Smooth muscle cell (in vitro differentiated cells): ENCODE results near the gene NDUFS6. TPM values are rescaled to one million over a fixed set of nuclear protein-coding genes. Genes with fewer than 3 reads are reported as not detected.

Source experiments
- DNase-seq: peaks from one replicate; lab custom pipeline; 2025; ENCODE audit not compliant: unreplicated experiment; lab: John Stamatoyannopoulos, UW
- H2AFZ ChIP-seq: fragments of 200-600 bp; sonication (generic); 2 replicates; pipeline ENCODE4 v1.6.0; 2016; ENCODE audit warnings: antibody characterized with exemption, low read depth, mild to moderate bottlenecking
- H3F3A ChIP-seq: fragments of 200-600 bp; sonication (generic); 2 replicates; pipeline ENCODE4 v1.6.0; 2017; ENCODE audit warnings: antibody characterized with exemption, low read depth
- H3K27ac ChIP-seq: fragments of 200-600 bp; sonication (generic); 2 replicates; pipeline ENCODE4 v1.5.1; 2016; ENCODE audit warnings: low read depth, mild to moderate bottlenecking
- H3K27me3 ChIP-seq: fragments of 200-600 bp; sonication (generic); 2 replicates; pipeline ENCODE4 v1.6.1; 2016; ENCODE audit warnings: low read depth, mild to moderate bottlenecking
- H3K36me3 ChIP-seq: fragments of 200-600 bp; sonication (generic); 2 replicates; pipeline ENCODE4 v1.5.1; 2016; ENCODE audit warnings: low read depth
- H3K4me1 ChIP-seq: fragments of 200-600 bp; sonication (generic); 2 replicates; pipeline ENCODE4 v1.5.1; 2016; ENCODE audit warnings: low read depth
- H3K4me2 ChIP-seq: fragments of 200-600 bp; sonication (generic); 2 replicates; pipeline ENCODE4 v1.6.0; 2016; ENCODE audit warnings: mild to moderate bottlenecking
- H3K4me3 ChIP-seq: fragments of 200-600 bp; sonication (generic); 2 replicates; pipeline ENCODE4 v1.5.1; 2016; ENCODE audit warnings: mild to moderate bottlenecking
- H3K79me2 ChIP-seq: fragments of 200-600 bp; sonication (generic); 2 replicates; pipeline ENCODE4 v1.6.0; 2016; ENCODE audit warnings: low read depth, mild to moderate bottlenecking
- H3K9ac ChIP-seq: fragments of 200-600 bp; sonication (generic); 2 replicates; pipeline ENCODE4 v1.6.0; 2016; ENCODE audit warnings: low read depth
- H3K9me3 ChIP-seq: fragments of 200-600 bp; sonication (generic); replicated peaks from 2 replicates; pipeline ENCODE4 v1.5.1; 2016; ENCODE audit warnings: low read depth
- H4K20me1 ChIP-seq: fragments of 200-600 bp; sonication (generic); 2 replicates; pipeline ENCODE4 v1.6.0; 2016; ENCODE audit warnings: low read depth
- WGBS: methylation state at CpG from one replicate; pipeline ENCODE4 v1.1.7; 2016; ENCODE audit warnings: low lambda C conversion rate; 5-methylcytosine and 5-hydroxymethylcytosine counted together
- polyA plus RNA-seq: library from polyadenylated mRNA; unstranded; fragments of >200 nt; fragmentation: Nextera tagmentation; extraction: Ambion mirVana; gene quantifications from 2 replicates; pipeline ENCODE4 v1.2.1, GENCODE V29; 2016
- total RNA-seq: library from RNA; depleted of rRNA; stranded (reverse); fragments of >200 nt; gene quantifications from 2 replicates; pipeline ENCODE4 v1.2.3, GENCODE V29; 2014
- TF ChIP-seq, protein P1 (sequence below): fragments of 200-600 bp; sonication (generic); IDR thresholded peaks from 2 replicates; pipeline ENCODE4 v1.5.1; 2017; ENCODE audit warnings: borderline replicate concordance, mild to moderate bottlenecking, antibody characterized with exemption; ENCODE audit not compliant: insufficient read depth, poor library complexity, severe bottlenecking

The NDUFS6 gene
- total and polyA plus RNA-seq, 2 experiments from 2014 or later, result 50.8 to 146 TPM

- peaks cover 5% of the 10 kb centered on the region for H4K20me1 ChIP-seq
- no peaks in the 10 kb centered on the region for H3K36me3 ChIP-seq
- H3K4me2 ChIP-seq, result no peak overlapping the region
- H3K4me3 ChIP-seq, result no peak overlapping the region
- no peak overlapping the region for H3K27ac ChIP-seq
- no peaks in the 10 kb centered on the region for H3K27me3 ChIP-seq
- H3K79me2 ChIP-seq, result no peaks in the 10 kb centered on the region
- TF ChIP-seq, protein P1, sequence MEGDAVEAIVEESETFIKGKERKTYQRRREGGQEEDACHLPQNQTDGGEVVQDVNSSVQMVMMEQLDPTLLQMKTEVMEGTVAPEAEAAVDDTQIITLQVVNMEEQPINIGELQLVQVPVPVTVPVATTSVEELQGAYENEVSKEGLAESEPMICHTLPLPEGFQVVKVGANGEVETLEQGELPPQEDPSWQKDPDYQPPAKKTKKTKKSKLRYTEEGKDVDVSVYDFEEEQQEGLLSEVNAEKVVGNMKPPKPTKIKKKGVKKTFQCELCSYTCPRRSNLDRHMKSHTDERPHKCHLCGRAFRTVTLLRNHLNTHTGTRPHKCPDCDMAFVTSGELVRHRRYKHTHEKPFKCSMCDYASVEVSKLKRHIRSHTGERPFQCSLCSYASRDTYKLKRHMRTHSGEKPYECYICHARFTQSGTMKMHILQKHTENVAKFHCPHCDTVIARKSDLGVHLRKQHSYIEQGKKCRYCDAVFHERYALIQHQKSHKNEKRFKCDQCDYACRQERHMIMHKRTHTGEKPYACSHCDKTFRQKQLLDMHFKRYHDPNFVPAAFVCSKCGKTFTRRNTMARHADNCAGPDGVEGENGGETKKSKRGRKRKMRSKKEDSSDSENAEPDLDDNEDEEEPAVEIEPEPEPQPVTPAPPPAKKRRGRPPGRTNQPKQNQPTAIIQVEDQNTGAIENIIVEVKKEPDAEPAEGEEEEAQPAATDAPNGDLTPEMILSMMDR, result no peak
- H2AFZ ChIP-seq, result no peak overlapping the region
- H3K9me3 ChIP-seq, result no peaks in the 10 kb centered on the region
- no peaks in the 10 kb centered on the region for H3K4me1 ChIP-seq
- DNase-seq, result no peak
- H3F3A ChIP-seq, result no peaks in the 10 kb centered on the region
- H3K9ac ChIP-seq, result no peak overlapping the region
- 98% methylated on average over 25 of the region's 27 CpGs for WGBS
Observed at GRCh38 chr5:1824903-1825841, 24.0 kb downstream of the NDUFS6 start.

DNA sequence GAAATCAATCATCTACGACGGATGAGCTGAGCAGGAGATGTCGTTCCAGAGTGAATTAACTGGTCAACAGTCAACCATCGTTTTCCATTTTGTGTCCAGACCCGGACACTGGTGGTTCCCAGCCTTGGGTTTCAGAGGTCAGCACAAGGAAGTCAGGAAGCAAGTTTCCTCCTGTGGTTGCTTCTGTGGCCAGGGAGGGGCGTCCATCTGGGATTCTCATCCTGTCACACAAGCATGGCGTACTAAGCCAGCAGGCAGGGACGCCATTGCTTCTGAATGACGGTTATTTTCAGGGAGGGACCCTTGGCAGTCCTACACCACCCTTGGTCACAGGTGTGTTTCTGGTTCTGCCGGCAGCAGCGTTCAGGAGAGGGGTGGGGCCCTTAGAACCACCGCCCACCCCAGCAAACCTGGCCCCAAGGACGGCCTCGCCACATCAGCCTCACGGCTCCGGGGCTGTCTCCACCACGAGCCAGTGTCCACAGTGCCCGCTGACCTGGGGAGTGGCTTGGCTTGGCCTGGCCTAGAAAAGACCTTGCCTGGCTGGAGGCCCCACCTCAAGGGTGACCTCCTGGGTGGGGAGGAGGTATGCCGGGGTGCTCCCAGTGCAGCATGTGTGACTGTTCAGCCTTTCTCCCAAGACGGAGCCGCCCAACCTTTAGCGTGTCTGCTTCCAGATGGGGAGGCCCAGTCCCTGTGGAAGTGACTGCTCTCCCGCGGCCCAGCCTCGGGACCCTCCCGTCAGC is 25.2 kb downstream of the NDUFS6 start:
- peaks cover 5% of the 10 kb centered on the region for H4K20me1 ChIP-seq
- no peak for DNase-seq
- H3K4me2 ChIP-seq, result no peak overlapping the region
- H3K4me3 ChIP-seq, result no peak overlapping the region
- no peaks in the 10 kb centered on the region for H3K9me3 ChIP-seq
- no peak overlapping the region for H2AFZ ChIP-seq
- no peaks in the 10 kb centered on the region for H3K36me3 ChIP-seq
- TF ChIP-seq, protein P1, result no peak
- H3F3A ChIP-seq, result no peaks in the 10 kb centered on the region
- H3K79me2 ChIP-seq, result no peaks in the 10 kb centered on the region
- no peak overlapping the region for H3K9ac ChIP-seq
- WGBS, result 92% methylated on average over 26 of the region's 26 CpGs
- H3K27me3 ChIP-seq, result no peaks in the 10 kb centered on the region
- peaks cover 2% of the 10 kb centered on the region for H3K4me1 ChIP-seq
- no peak overlapping the region for H3K27ac ChIP-seq

DNA sequence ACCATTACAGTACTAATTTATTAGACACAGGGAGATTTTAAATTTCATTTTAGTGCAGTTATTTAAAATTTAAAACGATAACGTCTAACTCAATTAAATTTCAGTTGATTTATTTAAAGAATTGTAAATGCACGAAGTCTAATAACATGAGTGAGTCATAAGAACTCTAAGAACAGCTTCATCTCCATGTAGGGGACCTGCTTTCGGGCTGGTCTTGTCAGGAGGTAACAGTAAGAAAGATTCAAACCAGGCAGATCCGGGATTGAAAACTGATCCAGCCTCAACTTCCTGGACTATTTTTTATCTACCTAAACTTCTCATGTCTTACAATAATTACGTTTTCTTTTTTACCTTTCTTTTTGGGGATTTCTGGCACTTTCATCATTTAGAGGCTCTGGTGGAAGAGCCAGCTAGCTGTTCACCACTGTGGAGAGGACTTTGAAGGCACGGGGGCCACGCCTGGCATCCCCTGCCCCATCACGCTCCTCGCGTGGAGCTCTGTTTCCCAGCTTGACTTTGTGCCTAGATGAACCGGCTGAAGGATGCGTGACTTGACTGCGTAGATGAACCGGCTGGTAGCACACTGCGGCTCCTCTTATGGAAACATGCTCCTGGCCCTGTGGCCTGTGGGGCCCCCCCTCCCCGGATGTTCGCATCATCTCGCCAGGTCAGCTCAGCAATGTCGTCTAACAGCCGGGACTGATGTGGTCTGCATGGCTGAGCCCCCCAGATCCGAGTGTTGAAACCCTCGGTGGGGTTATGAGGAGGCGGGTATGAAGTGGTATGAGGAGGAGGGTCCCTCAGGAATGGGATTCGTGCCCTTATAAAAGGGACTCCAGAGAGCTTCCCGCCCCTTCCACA is 26.0 kb downstream of the NDUFS6 start:
- Histone ChIP-seq H2AFZ (no peak overlapping the region), H4K20me1 (peaks cover 5% of the 10 kb centered on the region), H3K9ac (no peak overlapping the region), H3K4me2 (no peak overlapping the region), H3K27me3 (no peaks in the 10 kb centered on the region), H3K79me2 (no peaks in the 10 kb centered on the region), H3K4me1 (peaks cover 2% of the 10 kb centered on the region), H3K27ac (no peak overlapping the region), H3K9me3 (no peaks in the 10 kb centered on the region), H3K4me3 (no peak overlapping the region), H3K36me3 (no peaks in the 10 kb centered on the region), H3F3A (no peaks in the 10 kb centered on the region)
- DNase-seq, result no peak
- TF ChIP-seq, protein P1, result no peak
- WGBS, result 89% methylated on average over 26 of the region's 26 CpGs
